SK-N-SH treated with all-trans-retinoic acid at 6 μM for 48 hours (cell line): ENCODE measurements around the gene SF3B5.

Experiments used
- CSDC2 ChIP-seq: fragments of 250-450 bp; sonication (Bioruptor Pico); IDR thresholded peaks from 2 replicates; pipeline ENCODE4 v1.5.0; 2020; ENCODE audit warnings: mild to moderate bottlenecking, moderate library complexity
- GLIS3 ChIP-seq: fragments of 250-450 bp; sonication (Bioruptor Pico); IDR thresholded peaks from 2 replicates; pipeline ENCODE4 v1.5.0; 2020; ENCODE audit warnings: mild to moderate bottlenecking, moderate library complexity
- PATZ1 ChIP-seq: fragments of 250-450 bp; sonication (Bioruptor Pico); IDR thresholded peaks from 2 replicates; pipeline ENCODE4 v1.8.0; 2020; ENCODE audit warnings: mild to moderate bottlenecking, moderate library complexity, borderline replicate concordance
- PPARA ChIP-seq: fragments of 250-450 bp; sonication (Bioruptor Pico); IDR thresholded peaks from 2 replicates; pipeline ENCODE4 v1.5.0; 2020; ENCODE audit warnings: mild to moderate bottlenecking, borderline replicate concordance
- RARB ChIP-seq: fragments of 250-450 bp; sonication (Bioruptor Pico); IDR thresholded peaks from 2 replicates; pipeline ENCODE4 v1.8.0; 2021; ENCODE audit warnings: mild to moderate bottlenecking, moderate library complexity
- SNAI2 ChIP-seq: fragments of 250-450 bp; sonication (Bioruptor Pico); IDR thresholded peaks from 2 replicates; pipeline ENCODE4 v1.5.0; 2020; ENCODE audit warnings: mild to moderate bottlenecking, moderate library complexity
- TOX ChIP-seq: fragments of 250-450 bp; sonication (Bioruptor Pico); IDR thresholded peaks from 2 replicates; pipeline ENCODE4 v1.8.0; 2021; ENCODE audit warnings: mild to moderate bottlenecking, moderate library complexity, borderline replicate concordance
- ZFP30 ChIP-seq: fragments of 450-650 bp; formaldehyde crosslinking; IDR thresholded peaks from 2 replicates; pipeline ENCODE4 v1.5.0; 2022; ENCODE audit warnings: mild to moderate bottlenecking, moderate library complexity

- TF ChIP-seq PATZ1 (CRISPR knock-in tag): no peak
- TF ChIP-seq PPARA (CRISPR knock-in tag): no peak
- no peak for TF ChIP-seq TOX (CRISPR knock-in tag)
- no peak for TF ChIP-seq GLIS3 (CRISPR knock-in tag)
- TF ChIP-seq SNAI2 (CRISPR knock-in tag): no peak
- TF ChIP-seq RARB: no peak
- TF ChIP-seq CSDC2 (CRISPR knock-in tag): no peak
- no peak for TF ChIP-seq ZFP30
Measured at GRCh38 chr6:144140867-144141266, 45.5 kb upstream of the SF3B5 start.
